ENCODE results near the gene NFYC. TPM values are rescaled to one million over a fixed set of nuclear protein-coding genes. Genes with fewer than 3 reads are reported as not detected.

The NFYC gene
- polyA plus RNA-seq, 1 of the 3 experiments (the other 2 are of a cell fraction): 72.4 TPM

DNA sequence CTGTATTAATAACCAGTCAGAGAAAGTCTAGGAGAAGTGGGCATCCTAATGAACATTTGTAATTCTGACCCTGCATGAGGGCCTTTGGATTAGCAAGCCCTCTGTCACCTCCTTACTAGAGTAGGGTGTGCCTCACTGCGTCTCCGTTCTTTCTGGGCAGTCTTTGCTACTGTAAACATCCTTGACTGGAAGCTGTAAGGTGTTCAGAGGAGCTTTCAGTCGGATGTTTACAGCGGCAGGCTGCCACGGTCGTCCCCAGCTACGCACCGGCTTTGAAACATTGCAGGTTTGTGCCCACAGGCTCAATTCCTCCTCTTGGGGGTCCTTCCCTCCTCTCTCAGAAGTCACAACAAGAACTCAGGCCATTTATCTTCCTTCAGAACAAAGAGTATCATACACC, 62.7 kb downstream of the NFYC start:
- DNase-seq: no peak
- no peaks in the 10 kb centered on the region for H3K9me2 ChIP-seq
- H2AFZ ChIP-seq (ENCODE audit: low read depth): no peak overlapping the region
- H3K4me2 ChIP-seq: no peak overlapping the region
- ChIA-PET CTCF (interaction anchor here (0.8 to 2.1 kb wide), 4 partner anchors 16 to 96 kb away, joined by 3 to 6 read pairs (median 4); no protein-coding TSS in a partner anchor), POLR2A (interaction anchor here (0.6 kb wide), 1 partner anchor 96 kb away, joined by 3 read pairs; no protein-coding TSS in a partner anchor)
- H3K9ac ChIP-seq: no peak overlapping the region
- H3F3A ChIP-seq (replicated peaks; ENCODE audit: insufficient read depth): no peaks in the 10 kb centered on the region
- H3K9me3 ChIP-seq: no peaks in the 10 kb centered on the region
- no peaks in the 10 kb centered on the region for H3K27me3 ChIP-seq (ENCODE audit: insufficient read depth)
- H3K4me3 ChIP-seq (ENCODE audit: low read depth in 2 of 2, low read length in 1 of 2): no peak overlapping the region
- no peaks in the 10 kb centered on the region for H3K79me2 ChIP-seq (ENCODE audit: insufficient read depth)
- TF ChIP-seq, protein P1, sequence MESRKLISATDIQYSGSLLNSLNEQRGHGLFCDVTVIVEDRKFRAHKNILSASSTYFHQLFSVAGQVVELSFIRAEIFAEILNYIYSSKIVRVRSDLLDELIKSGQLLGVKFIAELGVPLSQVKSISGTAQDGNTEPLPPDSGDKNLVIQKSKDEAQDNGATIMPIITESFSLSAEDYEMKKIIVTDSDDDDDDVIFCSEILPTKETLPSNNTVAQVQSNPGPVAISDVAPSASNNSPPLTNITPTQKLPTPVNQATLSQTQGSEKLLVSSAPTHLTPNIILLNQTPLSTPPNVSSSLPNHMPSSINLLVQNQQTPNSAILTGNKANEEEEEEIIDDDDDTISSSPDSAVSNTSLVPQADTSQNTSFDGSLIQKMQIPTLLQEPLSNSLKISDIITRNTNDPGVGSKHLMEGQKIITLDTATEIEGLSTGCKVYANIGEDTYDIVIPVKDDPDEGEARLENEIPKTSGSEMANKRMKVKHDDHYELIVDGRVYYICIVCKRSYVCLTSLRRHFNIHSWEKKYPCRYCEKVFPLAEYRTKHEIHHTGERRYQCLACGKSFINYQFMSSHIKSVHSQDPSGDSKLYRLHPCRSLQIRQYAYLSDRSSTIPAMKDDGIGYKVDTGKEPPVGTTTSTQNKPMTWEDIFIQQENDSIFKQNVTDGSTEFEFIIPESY (IDR thresholded peaks at IDR 0.05; ENCODE audit: borderline replicate concordance, low read depth): no peak
- TF ChIP-seq POLR2AphosphoS5 (IDR thresholded peaks at IDR 0.05; ENCODE audit: low read depth, low read length) (no peak), CHD2 (IDR thresholded peaks at IDR 0.05; ENCODE audit: low read length, partially characterized antibody) (no peak), FOXM1 (IDR thresholded peaks at IDR 0.05; ENCODE audit: low read depth) (no peak), SIN3A (IDR thresholded peaks at IDR 0.05; ENCODE audit: borderline replicate concordance, low read depth, low read length) (no peak), RFX5 (IDR thresholded peaks at IDR 0.05; ENCODE audit: low read length) (no peak), SMC3 (IDR thresholded peaks at IDR 0.05; ENCODE audit: low read depth, low read length) (no peak), NFIC (IDR thresholded peaks at IDR 0.05; ENCODE audit: borderline replicate concordance) (no peak), GABPA (IDR thresholded peaks at IDR 0.05; ENCODE audit: low read depth) (no peak), GATA2 (CRISPR knock-in tag; IDR thresholded peaks at IDR 0.05) (no peak), TEAD4 (IDR thresholded peaks at IDR 0.05; ENCODE audit: borderline replicate concordance, insufficient read depth) (no peak), MEF2A (IDR thresholded peaks at IDR 0.05; ENCODE audit: borderline replicate concordance, low read depth) (no peak), EP300 (IDR thresholded peaks at IDR 0.05; ENCODE audit: borderline replicate concordance in 1 of 2, low read depth in 1 of 2, low read length in 1 of 2) (no peak), ELF1 (IDR thresholded peaks at IDR 0.05) (no peak), RCOR1 (IDR thresholded peaks at IDR 0.05; ENCODE audit: low read length) (no peak)
- TF ChIP-seq, protein P2, sequence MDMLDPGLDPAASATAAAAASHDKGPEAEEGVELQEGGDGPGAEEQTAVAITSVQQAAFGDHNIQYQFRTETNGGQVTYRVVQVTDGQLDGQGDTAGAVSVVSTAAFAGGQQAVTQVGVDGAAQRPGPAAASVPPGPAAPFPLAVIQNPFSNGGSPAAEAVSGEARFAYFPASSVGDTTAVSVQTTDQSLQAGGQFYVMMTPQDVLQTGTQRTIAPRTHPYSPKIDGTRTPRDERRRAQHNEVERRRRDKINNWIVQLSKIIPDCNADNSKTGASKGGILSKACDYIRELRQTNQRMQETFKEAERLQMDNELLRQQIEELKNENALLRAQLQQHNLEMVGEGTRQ (IDR thresholded peaks at IDR 0.05; ENCODE audit: borderline replicate concordance, low read depth, low read length): no peak
- TF ChIP-seq, protein P3, sequence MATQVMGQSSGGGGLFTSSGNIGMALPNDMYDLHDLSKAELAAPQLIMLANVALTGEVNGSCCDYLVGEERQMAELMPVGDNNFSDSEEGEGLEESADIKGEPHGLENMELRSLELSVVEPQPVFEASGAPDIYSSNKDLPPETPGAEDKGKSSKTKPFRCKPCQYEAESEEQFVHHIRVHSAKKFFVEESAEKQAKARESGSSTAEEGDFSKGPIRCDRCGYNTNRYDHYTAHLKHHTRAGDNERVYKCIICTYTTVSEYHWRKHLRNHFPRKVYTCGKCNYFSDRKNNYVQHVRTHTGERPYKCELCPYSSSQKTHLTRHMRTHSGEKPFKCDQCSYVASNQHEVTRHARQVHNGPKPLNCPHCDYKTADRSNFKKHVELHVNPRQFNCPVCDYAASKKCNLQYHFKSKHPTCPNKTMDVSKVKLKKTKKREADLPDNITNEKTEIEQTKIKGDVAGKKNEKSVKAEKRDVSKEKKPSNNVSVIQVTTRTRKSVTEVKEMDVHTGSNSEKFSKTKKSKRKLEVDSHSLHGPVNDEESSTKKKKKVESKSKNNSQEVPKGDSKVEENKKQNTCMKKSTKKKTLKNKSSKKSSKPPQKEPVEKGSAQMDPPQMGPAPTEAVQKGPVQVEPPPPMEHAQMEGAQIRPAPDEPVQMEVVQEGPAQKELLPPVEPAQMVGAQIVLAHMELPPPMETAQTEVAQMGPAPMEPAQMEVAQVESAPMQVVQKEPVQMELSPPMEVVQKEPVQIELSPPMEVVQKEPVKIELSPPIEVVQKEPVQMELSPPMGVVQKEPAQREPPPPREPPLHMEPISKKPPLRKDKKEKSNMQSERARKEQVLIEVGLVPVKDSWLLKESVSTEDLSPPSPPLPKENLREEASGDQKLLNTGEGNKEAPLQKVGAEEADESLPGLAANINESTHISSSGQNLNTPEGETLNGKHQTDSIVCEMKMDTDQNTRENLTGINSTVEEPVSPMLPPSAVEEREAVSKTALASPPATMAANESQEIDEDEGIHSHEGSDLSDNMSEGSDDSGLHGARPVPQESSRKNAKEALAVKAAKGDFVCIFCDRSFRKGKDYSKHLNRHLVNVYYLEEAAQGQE (IDR thresholded peaks at IDR 0.05; ENCODE audit: low read depth, low read length): no peak
- H3K27ac ChIP-seq (ENCODE audit: low read depth in 2 of 2, low read length in 1 of 2): no peak overlapping the region
- WGBS (ENCODE audit: low lambda C conversion rate): 93% methylated on average over 8 of the region's 8 CpGs
- no peaks in the 10 kb centered on the region for H4K20me1 ChIP-seq (ENCODE audit: insufficient read depth)
- H3K4me1 ChIP-seq (ENCODE audit: control insufficient read depth in 1 of 2, insufficient read depth in 2 of 2, low read depth in 1 of 2, low read length in 1 of 2): no peaks in the 10 kb centered on the region
- H3K36me3 ChIP-seq (replicated peaks in 1 of 2; ENCODE audit: control insufficient read depth in 1 of 2, insufficient read depth in 2 of 2, low read length in 1 of 2): peaks cover 62 to 91% of the 10 kb centered on the region in 2 experiments

Data from SK-N-SH (cell line).